CD4-positive, alpha-beta T cell treated with Interleukin-4 for 1 hour (primary cell): Measurements from ENCODE around the gene PLEKHA6.

Source experiments
- DNase-seq, 2 donors: peaks; one replicate each; pipeline ENCODE4 v3.0.0-alpha.2; 2020 to 2022

PLEKHA6 gene

DNA sequence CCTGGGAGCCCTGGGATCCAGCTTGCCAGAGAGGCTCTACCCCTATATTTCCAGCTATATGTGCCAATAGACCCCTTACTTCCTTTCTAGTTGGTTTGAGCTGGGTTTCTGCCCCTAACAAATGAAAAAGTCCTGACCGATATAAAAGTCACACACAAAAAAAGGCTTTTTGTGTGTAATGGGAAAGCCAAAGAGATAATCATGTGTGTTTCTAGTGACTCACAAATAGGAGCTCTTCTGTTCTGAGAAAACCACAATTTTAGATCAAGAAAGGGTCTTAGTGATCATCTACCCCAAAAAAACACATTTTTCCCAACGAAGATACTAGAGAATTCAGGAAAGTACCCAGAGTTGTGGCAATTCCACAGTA, 23.0 kb upstream of the PLEKHA6 start:
- no peak for DNase-seq

DNA sequence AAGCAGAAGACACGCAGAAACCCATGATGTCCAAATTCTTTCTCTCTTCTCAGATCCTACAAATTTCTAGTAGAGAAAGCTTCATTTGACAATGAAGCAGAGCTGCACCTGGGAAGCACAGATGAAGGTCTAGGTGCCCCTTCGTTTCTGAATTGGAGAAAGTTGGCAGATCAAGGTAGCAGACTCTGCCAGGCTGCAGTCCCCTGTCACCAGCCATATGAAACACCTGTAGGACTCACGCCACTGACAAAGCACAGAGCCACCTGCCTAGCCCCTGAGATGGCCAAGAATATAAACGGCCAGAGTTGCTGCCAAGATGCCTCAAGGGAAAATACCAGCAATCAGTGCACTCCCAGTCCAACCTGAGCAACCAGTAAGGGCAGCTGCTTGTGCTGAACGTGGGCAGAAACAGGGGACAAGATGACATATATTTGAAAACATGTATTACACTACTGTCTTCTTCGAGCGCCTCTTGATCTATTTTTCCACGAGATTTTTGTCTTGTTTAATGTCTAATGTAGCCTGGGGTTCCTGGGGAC, 20.6 kb upstream of the PLEKHA6 start:
- DNase-seq: no peak

DNA sequence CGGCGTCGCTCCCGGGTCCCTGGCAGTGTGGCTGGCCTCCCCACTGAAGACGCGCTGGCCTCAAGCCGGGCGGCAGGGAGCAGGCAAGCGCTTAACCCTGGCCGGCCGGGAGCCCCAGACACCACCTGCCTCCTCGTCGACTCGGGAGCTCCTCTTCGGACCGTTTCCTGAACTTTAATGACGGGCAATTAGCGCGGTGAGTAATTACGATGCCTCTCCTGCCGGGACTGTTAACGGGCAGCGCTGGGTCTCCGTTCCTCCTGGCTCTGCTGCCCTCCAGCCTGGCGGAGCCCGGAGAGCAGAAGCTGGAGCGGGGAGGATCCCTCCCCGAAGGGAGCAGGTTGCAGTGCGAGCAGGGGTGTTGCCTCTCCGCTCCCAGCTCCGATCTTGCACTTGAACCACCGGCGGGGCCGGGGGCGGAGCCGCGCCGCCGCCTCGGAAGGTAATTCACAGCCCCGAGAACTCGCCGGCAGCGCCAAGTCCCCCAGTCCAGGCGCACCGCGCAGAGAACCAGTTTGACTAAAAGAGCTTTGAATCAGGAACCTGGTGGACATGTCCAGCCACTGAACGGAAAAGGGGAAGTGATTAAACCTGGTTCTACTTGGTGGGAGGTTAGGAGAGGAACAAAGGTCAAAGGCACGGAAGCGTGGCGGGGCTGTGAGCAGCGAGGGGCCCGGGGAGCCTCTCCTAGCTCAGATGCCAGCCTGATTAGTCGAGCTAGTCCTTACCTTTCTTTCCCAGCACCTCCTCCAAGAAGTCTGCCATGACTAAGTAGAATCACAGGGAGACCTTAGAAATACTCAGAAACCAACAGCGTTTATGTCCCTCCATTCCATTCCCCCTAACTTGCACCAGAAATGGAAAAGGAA, 18.3 kb upstream of the PLEKHA6 start:
- DNase-seq: peak in 1 of 2 donors; percentile 35

DNA sequence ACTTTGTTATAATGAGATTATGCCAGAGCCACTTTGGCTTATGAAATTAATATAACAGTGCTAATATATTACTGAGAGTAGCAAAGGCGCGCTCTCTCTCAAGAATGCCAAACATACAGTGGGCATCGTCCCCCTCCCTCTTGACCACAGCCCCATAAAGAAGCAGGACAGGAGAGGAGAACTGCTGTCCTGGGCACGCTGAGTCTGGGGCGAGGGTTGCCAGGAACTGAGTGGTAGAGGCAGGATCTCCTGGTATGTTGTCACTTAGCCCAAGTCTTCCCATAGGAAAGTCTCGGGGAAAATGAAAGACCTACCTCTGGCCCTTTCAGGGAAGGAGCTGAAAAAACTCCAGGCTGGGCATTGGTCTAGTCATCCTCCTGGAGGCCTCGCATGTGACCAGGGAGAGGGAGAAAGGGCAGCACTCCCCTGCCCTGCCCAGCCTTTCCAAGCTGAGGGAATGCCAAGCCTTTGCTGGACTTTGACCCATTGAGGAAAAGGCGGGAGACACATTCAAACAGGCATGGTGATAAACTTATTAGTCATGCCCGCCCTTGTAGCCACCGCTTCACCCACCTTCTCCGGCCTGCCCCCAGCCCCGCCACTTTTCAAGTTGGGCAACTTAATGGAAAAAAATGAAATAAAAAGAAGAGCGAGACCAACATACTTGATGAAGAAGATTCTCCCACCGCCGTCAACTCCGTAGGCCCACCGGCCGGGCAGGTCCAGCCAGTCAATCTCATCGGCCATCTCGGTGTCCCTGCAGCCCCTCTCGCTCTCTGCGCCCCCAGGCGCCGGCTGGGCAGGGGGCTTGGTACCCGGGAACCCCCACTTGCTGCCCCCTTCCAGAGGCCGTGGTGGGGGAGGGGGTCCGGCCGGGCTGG, 17.4 kb upstream of the PLEKHA6 start:
- no peak for DNase-seq

DNA sequence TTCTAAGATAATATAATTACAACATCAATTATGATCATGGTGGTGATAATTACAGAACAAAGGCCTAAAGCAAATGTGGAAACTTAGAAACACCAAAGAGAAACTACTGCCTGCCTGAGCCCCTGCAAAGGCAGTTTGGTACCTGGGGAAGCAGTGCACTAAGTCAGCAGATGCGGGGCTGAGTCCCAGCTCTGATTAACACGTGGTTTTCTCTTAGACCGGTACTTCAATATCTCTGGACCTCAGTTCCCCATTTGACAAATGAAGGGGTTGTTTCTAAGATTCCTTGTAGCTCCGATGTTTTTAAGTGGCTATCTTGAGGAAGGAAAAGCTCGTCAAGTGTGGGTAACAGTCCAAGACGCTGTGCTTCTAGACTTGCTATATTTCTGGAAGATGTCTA, 16.7 kb upstream of the PLEKHA6 start:
- DNase-seq: no peak

DNA sequence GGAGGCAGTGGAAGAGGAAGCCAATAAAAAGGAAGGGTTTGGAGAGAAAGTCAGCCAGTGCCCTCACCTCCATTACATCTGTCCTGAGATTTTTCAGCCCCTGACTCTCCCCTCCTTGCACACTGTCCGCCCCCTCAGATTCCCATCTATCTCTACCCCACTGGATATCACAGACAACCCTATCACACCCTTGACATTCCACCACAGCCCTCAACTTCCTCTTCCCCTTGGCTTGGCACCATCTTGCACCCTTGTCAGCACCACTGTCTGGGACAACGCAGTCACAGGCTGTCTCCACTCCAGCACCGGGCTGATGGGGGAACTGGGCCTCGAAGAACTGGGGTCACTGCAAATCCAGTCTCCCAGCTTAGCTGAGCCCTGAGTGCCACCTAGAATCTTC, 14.2 kb upstream of the PLEKHA6 start:
- DNase-seq: no peak

DNA sequence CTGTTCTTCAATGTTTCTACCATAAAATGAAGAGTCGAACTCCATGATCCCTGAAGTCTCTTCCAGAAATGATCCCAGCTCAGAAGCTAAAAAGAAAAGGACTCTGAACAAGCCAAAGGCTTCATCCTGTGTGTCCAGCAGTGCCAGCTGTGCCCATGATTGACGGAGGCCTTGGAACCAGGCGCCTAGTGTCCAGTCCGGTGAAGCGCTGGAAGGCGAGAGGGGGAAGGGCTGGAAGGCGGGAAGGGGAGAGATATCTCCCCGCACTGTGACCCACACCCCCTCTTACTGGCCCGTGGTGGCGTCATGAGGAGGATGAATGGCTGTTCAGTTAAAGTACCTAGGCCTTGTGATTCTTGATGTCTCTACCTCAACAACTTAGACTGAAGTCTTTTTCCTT, 10.4 kb upstream of the PLEKHA6 start:
- DNase-seq: no peak

DNA sequence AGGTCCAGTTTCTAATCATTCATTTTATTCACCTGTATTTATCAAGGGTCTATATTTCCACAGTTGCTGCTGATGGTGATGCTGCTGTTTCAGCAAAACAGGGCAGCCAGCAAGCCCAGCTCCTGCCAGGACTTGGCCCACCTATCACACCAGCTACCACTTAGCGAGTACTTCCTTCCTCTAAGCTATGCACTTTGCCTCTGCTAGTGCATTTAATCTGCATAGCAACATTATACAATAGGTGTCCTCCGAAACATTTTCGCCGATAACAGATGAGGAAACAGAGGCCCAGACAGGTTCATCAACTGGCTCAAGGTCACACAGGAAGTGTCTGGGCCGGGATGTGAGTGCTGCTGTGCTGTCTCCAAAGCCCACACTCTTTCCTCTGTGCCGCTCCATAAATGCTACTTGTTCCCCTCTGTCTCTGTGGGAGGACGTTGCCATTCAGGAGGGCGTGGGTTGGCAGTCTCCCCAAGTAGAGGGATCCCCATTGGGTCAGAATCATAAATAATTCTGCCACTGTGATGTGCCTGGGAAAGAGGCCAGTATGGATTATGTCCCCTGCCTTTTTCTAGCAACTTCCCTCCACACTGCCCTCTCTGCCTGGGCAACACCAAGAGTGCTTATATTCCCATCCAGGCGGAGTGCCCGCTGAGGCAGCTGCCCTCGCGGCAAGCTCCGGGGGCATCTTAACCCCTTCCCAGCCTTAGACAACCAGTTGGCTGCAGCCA, 9.4 kb upstream of the PLEKHA6 start:
- no peak for DNase-seq

DNA sequence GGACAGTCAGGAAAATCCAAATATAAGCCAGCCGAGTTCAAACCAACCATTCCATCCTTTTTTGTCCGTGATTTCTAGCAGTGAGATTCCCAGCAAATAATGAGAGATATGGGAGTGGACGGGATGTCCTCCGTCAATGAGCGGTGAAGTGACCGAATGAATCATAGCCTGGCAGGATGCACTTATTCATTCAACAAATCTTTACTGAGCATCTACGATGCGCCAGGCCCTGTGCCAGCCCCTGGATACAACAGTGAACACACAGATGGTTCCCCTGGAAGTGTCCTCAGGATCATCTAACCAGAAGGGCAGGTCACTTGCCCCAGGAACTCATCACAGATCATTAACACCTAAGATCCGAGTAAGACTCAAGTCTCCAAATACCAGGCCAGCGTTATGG, 8.2 kb upstream of the PLEKHA6 start:
- DNase-seq: no peak

DNA sequence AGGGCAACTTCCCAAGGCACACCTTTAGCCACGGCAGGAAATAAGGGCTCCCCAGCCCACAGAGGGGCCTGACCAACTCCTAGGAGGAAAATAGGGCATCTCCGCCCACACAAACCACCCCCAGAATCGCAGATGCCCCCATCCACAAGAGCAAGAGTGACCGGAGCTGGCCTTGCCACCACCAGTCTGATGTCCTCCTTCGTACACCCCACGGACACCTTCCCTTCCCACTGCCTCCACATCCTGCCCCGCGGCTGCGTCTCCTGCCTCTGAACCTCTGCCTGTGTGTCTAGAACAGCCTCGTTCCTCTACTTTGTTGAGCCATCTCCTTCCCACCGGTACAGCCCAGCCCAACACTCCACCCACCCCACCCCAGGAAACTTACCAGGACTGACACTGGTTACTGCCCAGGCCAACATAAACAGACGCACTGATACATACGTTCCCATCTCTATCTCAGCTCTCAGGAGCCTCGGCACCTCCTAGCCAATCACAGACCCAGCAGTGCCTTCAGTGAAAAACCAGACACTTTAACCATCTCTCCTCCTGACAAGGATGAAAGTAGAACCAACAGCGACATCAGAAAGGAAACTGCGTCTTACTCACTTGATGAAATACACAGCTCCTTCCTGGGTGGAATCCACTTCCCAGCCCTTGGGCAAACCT, 7.6 kb upstream of the PLEKHA6 start:
- DNase-seq: no peak

DNA sequence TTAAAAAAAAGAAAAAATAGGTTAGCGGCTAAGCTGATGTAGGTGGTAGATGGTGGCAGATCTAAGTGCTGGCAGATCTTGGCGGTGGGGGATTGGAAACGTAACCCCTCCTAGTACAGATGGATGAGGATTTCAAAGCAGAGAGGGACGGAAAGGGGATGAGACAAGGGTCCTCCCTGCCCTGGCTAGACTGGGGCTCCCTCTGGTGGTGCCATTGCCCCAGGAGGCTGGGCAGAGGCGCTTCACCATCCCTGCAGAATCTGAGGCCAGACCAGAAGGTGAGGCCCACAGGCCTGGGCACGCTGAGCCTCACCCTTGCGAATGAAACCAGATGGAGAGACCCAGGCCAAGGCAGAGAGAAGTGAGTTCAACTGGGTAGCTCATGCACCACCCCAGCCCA, 7.0 kb upstream of the PLEKHA6 start:
- DNase-seq: no peak

DNA sequence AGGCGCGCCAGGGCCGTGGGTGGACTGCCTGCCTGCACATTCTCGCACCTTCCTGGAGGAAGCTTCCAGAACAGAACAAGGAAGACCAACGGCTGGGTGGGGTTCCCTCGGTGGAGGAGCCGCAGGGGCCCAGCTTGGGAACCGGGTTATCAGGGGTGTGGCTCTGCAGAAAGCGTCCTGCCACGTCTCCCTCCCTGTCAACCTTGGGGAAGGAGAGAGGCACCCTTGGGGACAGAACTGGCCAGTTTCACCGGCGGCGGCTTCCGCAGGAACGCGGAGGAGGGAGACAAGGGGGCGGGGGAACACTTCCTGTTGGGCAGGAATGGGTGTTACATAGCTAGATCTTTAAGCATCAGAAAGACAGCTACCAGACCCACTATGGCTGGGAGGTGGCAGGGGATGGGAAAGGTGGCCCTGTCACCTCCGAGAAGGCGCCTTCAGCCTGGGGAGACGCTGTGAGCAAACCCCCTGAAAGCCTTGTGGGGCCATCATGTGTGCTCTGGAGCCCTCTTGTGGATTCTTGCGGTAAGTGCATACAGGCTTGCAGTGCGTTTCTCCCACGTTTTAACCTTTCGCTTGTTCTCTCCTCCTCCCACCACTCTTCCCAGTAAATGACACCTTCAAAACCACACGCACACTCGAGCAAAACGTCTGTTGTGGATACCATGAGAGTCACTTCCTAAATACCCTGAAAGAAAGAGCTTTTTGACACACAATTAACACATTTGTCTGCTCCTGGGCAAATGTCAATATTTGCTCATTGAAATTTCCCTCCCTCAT, 3.8 kb upstream of the PLEKHA6 start:
- peak; percentile 80 to 84 for DNase-seq

DNA sequence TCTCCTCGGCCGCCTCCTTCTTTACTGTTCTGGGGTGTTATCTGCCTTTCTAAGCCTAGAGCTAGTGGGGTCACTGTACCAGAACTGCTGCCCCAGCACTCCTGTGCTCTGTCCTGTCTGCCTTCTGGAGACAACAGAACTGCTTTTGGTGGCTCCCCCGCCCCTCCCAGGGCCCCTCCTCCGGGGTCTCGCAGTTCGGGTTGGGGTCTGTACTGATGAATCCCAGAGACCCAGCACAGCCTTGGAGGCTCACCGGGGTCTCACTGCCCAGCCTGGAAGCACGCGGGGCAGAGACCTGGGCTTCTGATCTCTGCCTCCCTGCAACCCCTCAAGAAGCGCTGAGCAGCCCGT, 3.2 kb upstream of the PLEKHA6 start:
- DNase-seq: no peak

DNA sequence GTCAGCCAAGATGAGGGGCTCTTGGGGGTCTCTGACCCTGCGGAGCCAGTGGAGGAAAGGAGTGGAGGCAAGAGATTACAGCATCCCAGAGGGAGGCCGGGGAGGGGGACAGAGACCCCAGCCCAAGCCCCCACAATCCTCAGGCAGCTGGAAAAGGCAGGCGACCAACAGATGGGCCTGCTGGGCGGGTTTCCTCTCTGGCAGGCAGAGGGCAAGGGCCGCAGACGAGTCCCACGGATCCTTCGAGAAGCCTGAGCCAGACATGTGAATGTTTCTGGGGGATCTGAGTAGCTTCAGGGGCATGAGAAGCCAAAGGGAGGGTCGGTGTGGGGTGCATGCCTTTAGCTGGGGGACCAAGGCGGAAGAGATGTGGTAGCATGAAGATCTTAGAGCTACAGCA, 2.1 kb upstream of the PLEKHA6 start:
- no peak for DNase-seq

DNA sequence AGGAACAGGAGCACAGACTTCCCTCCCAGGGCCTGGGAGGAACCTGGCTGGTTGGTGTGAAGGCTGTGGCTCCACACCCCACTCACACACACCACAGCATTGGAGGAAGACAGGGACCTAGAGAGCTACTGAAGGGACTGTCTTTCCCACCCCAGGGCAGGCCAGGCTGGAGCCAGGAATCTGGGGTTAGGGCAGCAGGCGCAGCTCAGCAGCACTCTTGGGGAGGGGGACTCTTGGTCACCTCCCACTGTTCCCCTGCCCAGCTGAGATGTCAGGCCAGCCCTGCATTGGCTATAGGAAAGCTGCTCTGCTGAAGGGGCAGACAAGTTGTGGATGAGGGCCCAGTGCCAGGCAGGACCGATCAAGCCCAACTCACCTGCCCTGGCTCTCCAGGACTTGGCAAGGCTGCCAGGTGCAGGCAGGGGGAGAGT, 1.6 kb upstream of the PLEKHA6 start:
- no peak for DNase-seq

DNA sequence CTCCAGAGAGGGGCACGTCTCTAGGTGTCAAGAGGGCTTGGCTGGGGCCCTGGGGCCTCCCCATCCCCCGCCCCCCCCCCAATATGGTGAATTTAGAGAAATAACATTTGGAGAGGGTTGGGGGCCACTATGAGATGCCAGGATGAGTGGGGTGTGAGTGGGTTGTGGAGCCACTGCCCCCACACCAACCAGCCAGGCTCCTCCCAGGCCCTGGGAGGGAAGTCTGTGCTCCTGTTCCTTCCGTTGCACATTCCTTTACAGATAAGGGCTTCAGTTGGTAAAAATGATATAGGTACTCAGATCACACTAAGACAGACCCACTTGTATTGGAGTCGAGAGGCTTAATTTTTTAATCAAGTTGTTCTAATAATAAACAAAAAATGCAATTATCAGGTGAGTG, 585 bp upstream of the PLEKHA6 start:
- no peak for DNase-seq

DNA sequence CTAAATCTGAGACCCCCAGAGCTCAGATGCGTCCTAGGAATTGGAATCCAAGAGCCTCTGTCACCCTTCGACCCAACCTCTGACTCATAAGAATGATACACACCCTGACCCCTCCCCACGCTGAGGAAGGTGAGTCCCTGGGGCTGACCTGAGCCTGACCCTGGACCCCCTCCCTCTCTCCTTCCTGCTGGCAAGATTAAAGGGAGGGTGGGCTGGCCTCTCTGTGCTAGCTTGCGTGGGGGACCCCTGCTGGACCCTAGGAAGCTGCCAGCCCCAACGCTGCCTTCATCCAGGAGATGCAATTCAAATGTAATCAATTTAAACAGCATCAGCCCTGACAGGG, 627 bp downstream of the PLEKHA6 start:
- DNase-seq: no peak

DNA sequence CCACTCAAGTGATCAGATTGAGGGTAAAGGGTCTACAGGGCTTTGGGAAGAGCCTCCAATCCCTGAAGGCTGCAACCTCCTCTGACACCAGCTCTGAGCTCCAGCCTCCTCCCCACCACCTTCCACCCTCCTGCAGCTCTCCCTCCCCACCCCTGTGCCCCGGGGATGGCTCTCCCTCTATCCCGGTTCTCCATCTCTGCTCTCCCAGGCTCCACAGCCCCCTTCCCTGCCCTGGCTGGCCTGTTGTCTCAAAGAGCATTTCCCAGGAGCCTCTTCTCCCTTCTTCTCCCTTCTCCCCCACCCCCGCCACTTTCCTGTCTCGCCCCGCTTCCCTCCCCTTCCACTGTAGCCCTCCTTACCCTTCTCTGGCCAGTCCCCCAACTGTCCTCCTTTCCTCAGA, 1.1 kb downstream of the PLEKHA6 start:
- DNase-seq: no peak

DNA sequence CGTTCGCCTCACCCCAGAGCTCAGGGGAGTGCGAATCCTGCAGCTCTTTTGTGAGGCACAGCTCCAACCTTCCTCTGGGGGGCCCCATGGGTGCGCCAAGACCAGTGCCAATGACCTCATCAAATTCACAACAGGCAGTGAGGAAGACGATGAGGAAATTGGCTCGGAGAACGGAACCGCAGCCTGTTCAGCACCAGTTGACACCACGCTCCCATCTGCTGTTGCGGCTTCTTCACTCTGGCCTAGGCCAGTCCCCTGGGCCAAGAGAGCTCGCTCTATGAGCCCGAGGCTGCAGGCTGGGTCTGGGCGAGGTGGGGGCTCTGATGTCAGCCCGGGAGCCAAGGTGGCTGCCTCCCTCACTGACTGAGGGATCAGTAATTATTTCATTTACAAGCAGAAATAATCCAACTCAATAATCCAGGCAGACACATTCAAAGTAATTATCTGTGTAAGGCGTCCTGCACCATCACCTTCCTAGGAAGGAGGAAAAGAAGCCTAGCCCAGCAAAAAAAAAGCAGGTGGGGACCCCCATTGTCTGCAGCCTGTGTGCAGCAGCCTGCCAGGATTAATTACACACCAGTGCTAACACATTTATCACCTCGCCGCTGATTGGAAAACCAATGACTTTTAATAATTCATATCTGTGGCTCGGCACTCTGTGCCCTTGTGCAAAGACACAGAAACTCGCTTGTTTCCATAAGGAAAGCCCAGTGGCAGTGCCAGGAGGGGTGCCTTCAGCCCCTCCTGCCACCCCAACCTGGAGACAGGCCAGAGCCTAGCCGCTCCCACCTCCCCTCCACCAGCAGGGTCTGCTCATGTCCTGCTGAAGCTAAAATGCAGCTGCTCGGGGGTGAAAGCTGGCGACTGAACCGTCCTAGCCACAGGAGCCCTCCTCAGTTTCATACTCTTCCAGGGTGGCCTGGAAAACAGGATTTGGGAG, 1.9 kb downstream of the PLEKHA6 start:
- no peak for DNase-seq

DNA sequence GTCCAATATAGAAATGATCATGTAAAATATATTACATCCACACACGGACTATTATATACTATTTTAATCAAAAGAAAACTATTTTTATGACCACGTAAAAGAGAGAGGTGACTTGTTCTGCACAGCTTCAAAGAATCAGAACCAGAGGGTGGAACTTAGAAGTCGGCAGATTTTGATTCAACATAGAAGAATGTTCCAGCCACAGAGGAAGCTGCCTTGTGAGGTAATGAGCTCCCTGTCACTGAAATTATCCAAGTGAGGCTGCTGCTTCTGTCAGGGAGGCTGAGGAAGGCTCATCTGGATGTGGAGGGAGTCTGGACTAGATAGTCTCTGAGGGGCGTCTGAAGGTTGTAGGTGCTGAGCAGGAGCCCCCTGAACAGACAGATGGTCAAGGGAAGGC, 2.7 kb downstream of the PLEKHA6 start:
- no peak for DNase-seq

DNA sequence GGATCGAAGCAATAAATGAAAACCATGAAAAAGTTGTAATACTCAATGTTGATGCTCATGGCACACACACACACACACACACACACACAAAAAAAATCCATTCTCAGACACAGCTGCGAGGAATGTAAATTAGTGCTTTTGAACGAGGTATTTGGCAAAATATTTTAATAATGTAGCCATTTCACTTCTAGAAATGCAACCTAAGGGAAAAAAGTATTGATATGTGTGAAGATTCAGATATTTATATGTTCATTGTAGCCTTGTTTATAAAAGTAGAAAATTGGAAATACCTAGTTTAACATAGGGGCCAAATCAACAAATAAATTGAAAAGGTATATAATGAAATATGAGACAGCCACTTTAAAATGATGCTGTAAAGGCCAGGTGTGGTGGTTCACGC, 3.8 kb downstream of the PLEKHA6 start:
- DNase-seq: no peak
